ENCODE measurements around the gene TRAF6.
"Not testable (repeated sequence)": the region's sequence is repeated elsewhere in the genome, so short reads cannot be mapped to it uniquely, and the experiment has no call there.

Gene TRAF6

DNA sequence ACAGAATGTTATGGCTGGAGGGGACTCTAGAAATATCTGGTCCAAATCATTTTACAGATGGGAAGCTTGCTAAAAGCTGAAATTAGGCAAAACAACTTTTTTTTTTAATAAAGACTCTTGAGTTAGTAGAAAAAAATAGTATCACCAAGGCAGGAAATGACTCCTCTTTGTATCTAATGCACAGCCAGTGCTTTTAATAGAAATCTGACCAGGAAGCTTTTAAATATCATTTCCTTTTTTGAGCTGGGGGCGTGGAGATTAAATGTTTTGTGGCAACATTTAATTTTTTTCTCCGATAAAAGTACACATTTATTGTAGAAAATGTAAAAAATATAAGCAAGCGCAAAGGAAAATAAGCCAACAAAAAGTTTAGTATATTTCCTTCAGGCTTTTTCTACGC is 22.5 kb downstream of the TRAF6 start:
- H3K36me3 ChIP-seq = peaks cover 4% of the 10 kb centered on the region; the same call in 1 of the 2 replicates
- no peaks in the 10 kb centered on the region for H3K4me1 ChIP-seq
- DNase-seq = no peak
- TF ChIP-seq, protein P1, sequence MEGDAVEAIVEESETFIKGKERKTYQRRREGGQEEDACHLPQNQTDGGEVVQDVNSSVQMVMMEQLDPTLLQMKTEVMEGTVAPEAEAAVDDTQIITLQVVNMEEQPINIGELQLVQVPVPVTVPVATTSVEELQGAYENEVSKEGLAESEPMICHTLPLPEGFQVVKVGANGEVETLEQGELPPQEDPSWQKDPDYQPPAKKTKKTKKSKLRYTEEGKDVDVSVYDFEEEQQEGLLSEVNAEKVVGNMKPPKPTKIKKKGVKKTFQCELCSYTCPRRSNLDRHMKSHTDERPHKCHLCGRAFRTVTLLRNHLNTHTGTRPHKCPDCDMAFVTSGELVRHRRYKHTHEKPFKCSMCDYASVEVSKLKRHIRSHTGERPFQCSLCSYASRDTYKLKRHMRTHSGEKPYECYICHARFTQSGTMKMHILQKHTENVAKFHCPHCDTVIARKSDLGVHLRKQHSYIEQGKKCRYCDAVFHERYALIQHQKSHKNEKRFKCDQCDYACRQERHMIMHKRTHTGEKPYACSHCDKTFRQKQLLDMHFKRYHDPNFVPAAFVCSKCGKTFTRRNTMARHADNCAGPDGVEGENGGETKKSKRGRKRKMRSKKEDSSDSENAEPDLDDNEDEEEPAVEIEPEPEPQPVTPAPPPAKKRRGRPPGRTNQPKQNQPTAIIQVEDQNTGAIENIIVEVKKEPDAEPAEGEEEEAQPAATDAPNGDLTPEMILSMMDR (IDR thresholded peaks at IDR 0.05; ENCODE audit: low read depth, low read length) = no peak
- no peak overlapping the region for H3K4me3 ChIP-seq (ENCODE audit: low read depth, low read length)
- H3K27me3 ChIP-seq = no peaks in the 10 kb centered on the region
- H3K9me3 ChIP-seq = no peaks in the 10 kb centered on the region

DNA sequence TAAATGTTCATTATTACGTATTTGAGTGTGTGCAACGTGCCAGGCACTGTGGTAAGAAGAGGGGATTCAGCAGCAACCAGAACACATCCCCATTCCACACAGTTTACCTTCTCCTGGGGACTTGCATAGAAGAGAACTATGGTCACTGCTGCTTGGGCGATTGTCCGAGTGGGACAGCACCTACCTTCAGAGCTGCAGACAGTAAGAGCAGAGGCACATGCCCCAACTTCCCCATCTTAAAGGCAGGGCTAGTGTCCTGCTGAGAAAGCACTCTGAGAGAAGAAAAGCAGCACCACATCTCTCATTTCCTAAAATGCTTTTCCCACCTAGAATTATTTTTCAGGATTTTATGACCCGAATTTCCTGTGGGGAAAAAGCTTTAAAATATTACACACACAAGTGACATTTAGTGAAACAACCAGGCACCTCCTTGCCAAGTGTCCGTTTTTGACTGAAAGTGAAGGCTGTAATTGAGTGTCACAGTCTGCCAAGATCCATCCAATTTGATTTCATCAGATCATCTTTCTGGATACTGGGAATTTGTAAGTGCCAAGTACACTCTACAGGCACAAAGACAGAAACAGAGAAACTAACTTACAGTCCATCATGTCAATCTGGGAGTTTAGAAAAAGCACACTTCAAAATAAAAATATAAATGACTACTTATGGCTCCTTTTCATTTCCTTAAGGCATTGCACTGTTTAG is 24.6 kb downstream of the TRAF6 start:
- H3K4me3 ChIP-seq (ENCODE audit: low read depth, low read length) = no peak overlapping the region
- TF ChIP-seq, protein P1 (IDR thresholded peaks at IDR 0.05; ENCODE audit: low read depth, low read length) = no peak
- DNase-seq = no peak
- H3K27me3 ChIP-seq = no peaks in the 10 kb centered on the region
- no peaks in the 10 kb centered on the region for H3K4me1 ChIP-seq
- no peaks in the 10 kb centered on the region for H3K36me3 ChIP-seq
- no peaks in the 10 kb centered on the region for H3K9me3 ChIP-seq

DNA sequence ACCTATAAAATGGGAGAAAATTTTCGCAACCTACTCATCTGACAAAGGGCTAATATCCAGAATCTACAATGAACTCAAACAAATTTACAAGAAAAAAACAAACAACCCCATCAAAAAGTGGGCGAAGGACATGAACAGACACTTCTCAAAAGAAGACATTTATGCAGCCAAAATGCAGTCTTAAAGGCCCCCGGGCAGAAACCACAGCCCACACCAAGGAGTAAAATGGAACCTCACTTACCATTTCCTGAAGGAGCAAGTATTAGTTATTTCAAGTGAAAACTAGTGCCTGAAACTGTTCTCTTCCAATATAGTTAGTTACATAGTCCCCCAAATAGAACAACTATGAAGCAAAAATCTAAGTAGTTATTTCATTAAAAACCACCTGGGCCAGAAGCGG is 27.0 kb downstream of the TRAF6 start:
- not testable (repeated sequence) for H3K36me3 ChIP-seq; DNase-seq; H3K4me3 ChIP-seq (ENCODE audit: low read depth, low read length); H3K9me3 ChIP-seq; H3K4me1 ChIP-seq; H3K27me3 ChIP-seq

DNA sequence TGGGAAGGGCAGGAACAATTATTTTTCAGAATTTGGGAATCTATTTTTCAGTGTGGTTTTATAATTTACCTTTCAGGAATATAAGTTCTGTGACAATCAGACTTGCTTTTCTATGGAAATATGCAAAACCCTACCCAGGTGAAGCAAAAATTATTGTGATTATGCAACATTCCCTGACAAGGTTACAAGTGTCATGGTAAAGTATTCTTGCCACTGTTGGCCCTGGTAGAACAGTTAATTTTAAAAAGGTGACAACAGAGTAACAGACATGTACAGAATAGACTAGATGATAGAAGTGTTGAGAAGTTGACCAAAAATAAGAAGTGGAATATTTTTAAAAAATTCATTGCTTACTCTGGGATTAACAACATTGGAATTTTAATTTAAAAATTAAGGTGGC is 29.2 kb downstream of the TRAF6 start:
- Histone ChIP-seq H3K4me3 (ENCODE audit: low read depth, low read length) (no peak overlapping the region), H3K36me3 (no peaks in the 10 kb centered on the region), H3K4me1 (no peaks in the 10 kb centered on the region), H3K27me3 (no peaks in the 10 kb centered on the region), H3K9me3 (no peaks in the 10 kb centered on the region)
- TF ChIP-seq, protein P1 (IDR thresholded peaks at IDR 0.05; ENCODE audit: low read depth, low read length) = no peak
- DNase-seq = no peak

DNA sequence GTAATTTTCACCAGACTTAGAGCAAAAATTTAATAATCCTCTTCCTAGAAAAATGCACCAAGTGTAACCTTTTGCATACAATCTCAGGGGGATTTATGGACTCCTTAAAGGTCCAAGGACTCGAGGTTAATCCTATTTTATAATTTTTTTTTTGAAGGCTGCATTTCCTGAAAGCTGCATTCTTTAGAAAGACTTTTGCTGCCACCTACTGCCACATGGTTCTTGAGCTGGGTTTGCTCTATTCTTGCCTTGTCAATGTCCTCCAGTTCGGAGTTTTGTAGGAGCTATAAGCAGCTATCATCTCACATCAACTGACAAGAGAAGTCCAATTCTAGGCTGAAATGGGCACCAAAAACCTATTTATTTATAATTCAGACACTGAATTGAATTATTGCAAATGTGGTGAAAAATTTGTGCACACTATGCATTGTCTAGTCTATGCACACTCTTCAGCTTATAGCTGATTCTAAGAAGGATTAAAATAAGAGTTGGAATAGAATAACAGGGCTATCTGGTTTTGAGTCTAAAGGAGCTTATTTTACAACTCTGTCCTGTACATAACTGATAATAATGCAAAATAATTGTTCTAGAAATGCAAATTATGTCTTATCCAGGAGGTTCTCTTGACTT is 31.3 kb downstream of the TRAF6 start:
- DNase-seq = peak; percentile 22
- no peaks in the 10 kb centered on the region for H3K27me3 ChIP-seq
- no peaks in the 10 kb centered on the region for H3K36me3 ChIP-seq

DNA sequence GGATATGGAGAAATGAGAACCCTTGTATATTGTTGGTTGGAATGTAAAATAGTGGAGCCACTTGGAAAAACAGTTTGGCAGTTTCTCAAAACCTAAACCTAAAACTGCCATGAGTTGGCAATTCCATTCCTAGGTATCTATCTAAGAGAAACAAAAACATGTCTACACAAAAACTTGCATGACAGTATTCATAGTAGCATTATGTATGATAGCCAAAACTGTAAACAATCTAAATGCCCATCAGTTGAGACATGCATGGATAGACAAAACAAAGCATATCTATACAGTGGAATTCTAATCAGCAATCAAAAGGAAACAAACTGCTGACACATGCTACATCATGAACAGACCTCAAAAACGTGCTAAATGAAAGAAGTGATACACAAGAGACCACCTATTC is 34.9 kb downstream of the TRAF6 start:
- Histone ChIP-seq H3K9me3 (no peaks in the 10 kb centered on the region), H3K4me1 (no peaks in the 10 kb centered on the region), H3K36me3 (no peaks in the 10 kb centered on the region), H3K4me3 (ENCODE audit: low read depth, low read length) (no peak overlapping the region), H3K27me3 (no peaks in the 10 kb centered on the region)
- TF ChIP-seq, protein P1 (IDR thresholded peaks at IDR 0.05; ENCODE audit: low read depth, low read length) = no peak
- DNase-seq = no peak

More for the DNA sequence above, 31.3 kb downstream of the TRAF6 start:
- Histone ChIP-seq H3K4me3 (ENCODE audit: low read depth, low read length) (no peak overlapping the region), H3K9me3 (no peaks in the 10 kb centered on the region), H3K4me1 (no peaks in the 10 kb centered on the region)
- TF ChIP-seq, protein P1 (IDR thresholded peaks at IDR 0.05; ENCODE audit: low read depth, low read length) = peak; percentile 58

Measured in BE2C (cell line).